KMS-11 (cell line): Measurements from ENCODE around the gene ATP1B3.

Experiments used
- H2AFZ ChIP-seq: fragments of 200-600 bp; sonication (generic); 2 replicates; pipeline ENCODE4 v1.6.1; 2016; ENCODE audit warnings: antibody characterized with exemption, mixed run types, low read depth
- H3K27ac ChIP-seq: fragments of 200-600 bp; sonication (generic); 2 replicates; pipeline ENCODE4 v1.6.1; 2016; ENCODE audit warnings: mild to moderate bottlenecking, mixed run types
- H3K27me3 ChIP-seq: fragments of 200-600 bp; sonication (generic); 2 replicates; pipeline ENCODE4 v1.6.1; 2017; ENCODE audit warnings: mild to moderate bottlenecking, low read depth, mixed run types, moderate library complexity; ENCODE audit not compliant: insufficient read depth
- H3K36me3 ChIP-seq: fragments of 200-600 bp; sonication (generic); 2 replicates; pipeline ENCODE4 v1.6.1; 2017; ENCODE audit warnings: mild to moderate bottlenecking, mixed run types; ENCODE audit not compliant: insufficient read depth
- H3K4me1 ChIP-seq: fragments of 200-600 bp; sonication (generic); 2 replicates; pipeline ENCODE4 v1.6.1; 2016; ENCODE audit warnings: mild to moderate bottlenecking, low read depth, mixed run types; ENCODE audit not compliant: poor library complexity, severe bottlenecking
- H3K4me2 ChIP-seq: fragments of 200-600 bp; sonication (generic); 2 replicates; pipeline ENCODE4 v1.7.0; 2016; ENCODE audit warnings: mild to moderate bottlenecking, mixed run types
- H3K4me3 ChIP-seq: fragments of 200-600 bp; sonication (generic); IDR thresholded peaks from 2 replicates; pipeline ENCODE4 v1.6.1; 2017; ENCODE audit warnings: low read depth, low read length, mixed read lengths; ENCODE audit not compliant: insufficient read depth
- H3K79me2 ChIP-seq: fragments of 200-600 bp; sonication (generic); 2 replicates; pipeline ENCODE4 v1.6.1; 2016; ENCODE audit warnings: low read depth, mixed run types; ENCODE audit not compliant: insufficient read depth
- H3K9ac ChIP-seq: fragments of 200-600 bp; sonication (generic); 2 replicates; pipeline ENCODE4 v1.6.1; 2016; ENCODE audit warnings: mild to moderate bottlenecking, mixed run types
- H4K20me1 ChIP-seq: fragments of 200-600 bp; sonication (generic); 2 replicates; pipeline ENCODE4 v1.6.1; 2016; ENCODE audit warnings: mild to moderate bottlenecking, mixed run types; ENCODE audit not compliant: insufficient read depth
- TF ChIP-seq, protein P1 (sequence below): fragments of 200-600 bp; sonication (generic); conservative IDR thresholded peaks from 2 replicates; pipeline ENCODE4 v1.6.1; 2017; ENCODE audit warnings: low read depth, mild to moderate bottlenecking, antibody characterized with exemption, low read length, moderate library complexity, mixed read lengths

Gene ATP1B3

DNA sequence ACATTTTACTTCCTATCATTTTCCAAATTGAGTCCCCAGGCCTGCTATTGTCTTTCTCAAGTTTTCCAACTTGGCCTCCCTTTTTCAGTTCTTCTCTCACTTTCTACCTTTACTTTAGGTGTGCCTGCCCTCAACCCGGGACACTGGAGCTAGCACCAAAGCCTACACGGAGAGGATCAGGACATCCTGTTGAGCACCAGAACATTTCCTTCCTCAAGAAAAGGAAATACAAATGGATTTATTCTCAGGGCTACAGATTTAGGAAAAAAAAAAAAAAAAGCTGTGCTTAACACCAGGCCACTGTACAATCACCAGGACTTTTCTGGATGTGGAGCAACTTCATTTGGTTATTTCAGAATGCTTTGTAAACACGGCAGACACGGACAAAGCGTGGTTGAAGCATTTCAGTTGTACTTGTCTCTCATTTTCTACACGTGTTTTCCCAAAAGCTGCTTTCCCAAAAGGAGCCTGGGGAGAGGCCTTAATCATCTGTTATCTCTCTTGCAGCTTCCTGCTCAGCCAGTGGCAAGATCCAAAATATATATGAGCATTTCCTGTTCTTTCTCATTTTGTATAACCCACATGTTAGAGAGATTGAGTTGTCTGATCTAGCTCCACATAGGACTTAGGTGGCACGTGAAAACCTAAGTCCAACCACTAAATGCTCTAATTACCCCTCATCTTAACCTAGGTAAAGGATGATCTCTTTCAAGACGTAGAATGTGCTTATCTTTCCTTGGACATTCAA, 15.5 kb upstream of the ATP1B3 start:
- H3K27ac ChIP-seq: no peak overlapping the region
- no peaks in the 10 kb centered on the region for H3K36me3 ChIP-seq
- H3K9ac ChIP-seq: no peak overlapping the region
- TF ChIP-seq, protein P1, sequence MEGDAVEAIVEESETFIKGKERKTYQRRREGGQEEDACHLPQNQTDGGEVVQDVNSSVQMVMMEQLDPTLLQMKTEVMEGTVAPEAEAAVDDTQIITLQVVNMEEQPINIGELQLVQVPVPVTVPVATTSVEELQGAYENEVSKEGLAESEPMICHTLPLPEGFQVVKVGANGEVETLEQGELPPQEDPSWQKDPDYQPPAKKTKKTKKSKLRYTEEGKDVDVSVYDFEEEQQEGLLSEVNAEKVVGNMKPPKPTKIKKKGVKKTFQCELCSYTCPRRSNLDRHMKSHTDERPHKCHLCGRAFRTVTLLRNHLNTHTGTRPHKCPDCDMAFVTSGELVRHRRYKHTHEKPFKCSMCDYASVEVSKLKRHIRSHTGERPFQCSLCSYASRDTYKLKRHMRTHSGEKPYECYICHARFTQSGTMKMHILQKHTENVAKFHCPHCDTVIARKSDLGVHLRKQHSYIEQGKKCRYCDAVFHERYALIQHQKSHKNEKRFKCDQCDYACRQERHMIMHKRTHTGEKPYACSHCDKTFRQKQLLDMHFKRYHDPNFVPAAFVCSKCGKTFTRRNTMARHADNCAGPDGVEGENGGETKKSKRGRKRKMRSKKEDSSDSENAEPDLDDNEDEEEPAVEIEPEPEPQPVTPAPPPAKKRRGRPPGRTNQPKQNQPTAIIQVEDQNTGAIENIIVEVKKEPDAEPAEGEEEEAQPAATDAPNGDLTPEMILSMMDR: no peak
- H3K4me1 ChIP-seq: no peaks in the 10 kb centered on the region
- no peaks in the 10 kb centered on the region for H4K20me1 ChIP-seq
- H3K4me3 ChIP-seq: no peak overlapping the region
- H3K4me2 ChIP-seq: no peak overlapping the region
- no peak overlapping the region for H2AFZ ChIP-seq
- no peaks in the 10 kb centered on the region for H3K27me3 ChIP-seq
- no peaks in the 10 kb centered on the region for H3K79me2 ChIP-seq

DNA sequence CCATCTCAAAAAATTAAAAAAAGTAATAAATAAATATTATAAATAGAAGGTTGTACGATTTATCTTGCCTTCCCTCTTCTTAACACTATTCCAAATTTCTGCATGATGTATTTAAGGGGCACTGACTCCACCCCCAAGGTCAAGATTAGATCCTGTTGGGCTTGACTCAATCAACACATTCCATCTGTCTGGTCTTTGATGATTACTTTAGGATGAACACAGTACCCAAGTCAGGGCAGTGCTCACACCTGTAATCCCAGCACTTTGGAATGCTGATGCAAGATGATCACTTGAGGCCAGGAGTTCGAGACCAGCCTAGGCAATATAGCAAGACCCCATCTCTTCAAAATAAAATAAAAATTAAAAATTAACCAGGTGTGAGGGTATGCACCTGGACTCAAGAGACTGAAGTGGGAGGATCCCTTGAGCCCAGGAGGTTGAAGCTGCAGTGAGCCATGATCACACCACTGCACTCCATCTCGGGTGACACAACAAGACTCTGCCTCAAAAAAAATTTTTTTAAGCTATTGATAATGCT, 14.1 kb upstream of the ATP1B3 start:
- Histone ChIP-seq H3K4me1 (no peaks in the 10 kb centered on the region), H3K4me3 (no peak overlapping the region), H2AFZ (no peak overlapping the region), H4K20me1 (no peaks in the 10 kb centered on the region), H3K4me2 (no peak overlapping the region), H3K79me2 (no peaks in the 10 kb centered on the region), H3K27ac (no peak overlapping the region), H3K36me3 (no peaks in the 10 kb centered on the region), H3K27me3 (no peaks in the 10 kb centered on the region), H3K9ac (no peak overlapping the region)
- TF ChIP-seq, protein P1: no peak

DNA sequence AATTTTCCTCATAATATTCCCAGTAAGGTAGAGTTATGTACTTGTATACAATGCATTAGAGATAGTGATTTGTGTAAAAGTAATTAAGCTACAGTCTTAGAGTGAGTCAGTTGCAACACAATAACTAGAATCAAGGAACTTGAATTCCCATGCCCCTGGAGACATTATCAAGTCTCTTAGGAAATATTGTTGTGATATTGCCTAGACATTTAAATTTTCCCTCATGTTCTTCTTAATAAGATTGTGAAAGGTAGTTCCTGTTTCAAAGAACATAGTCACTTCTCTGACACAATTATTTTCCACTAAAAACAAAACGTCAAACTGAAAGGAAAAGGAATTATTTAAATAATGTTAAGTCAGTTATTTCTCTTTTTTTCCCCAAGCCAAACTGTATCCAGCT, 13.0 kb upstream of the ATP1B3 start:
- H2AFZ ChIP-seq: no peak overlapping the region

DNA sequence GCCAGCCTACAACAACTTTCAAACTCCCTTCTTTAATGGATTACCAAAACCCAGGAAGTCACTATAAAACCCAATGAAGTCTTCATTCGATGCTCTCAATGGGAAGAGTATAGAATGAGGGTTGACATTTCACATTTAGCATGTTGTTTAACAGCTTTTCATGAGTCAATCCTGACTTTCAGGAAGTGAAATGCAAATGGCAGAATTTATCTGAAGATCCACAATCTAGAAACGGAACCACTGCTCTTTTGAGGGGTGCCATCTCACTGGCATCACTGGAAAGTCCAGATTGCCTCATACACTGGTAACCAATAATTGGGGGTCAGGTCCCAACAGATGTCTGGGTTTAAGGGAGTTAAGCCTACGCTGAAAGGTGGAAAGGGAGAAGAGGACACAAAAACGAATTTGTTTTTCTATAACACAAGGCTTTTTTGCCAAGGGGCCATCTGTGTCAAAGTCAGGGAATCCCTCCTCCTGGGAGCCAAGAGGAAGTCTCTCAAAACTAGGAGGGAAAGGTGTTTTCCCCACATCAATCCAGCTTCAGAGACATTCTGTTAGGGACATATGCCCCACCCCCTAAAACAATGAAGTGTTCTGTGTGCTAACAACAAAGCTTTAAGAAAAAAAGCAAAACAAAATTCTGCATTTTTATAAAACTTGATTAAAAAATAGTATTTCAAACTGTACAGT, 12.0 kb upstream of the ATP1B3 start:
- TF ChIP-seq, protein P1: no peak
- Histone ChIP-seq H2AFZ (no peak overlapping the region), H3K4me1 (no peaks in the 10 kb centered on the region), H3K79me2 (no peaks in the 10 kb centered on the region), H3K9ac (no peak overlapping the region), H3K4me2 (no peak overlapping the region), H3K36me3 (no peaks in the 10 kb centered on the region), H3K4me3 (no peak overlapping the region), H4K20me1 (no peaks in the 10 kb centered on the region), H3K27ac (no peak overlapping the region), H3K27me3 (no peaks in the 10 kb centered on the region)

More for the DNA sequence above, 13.0 kb upstream of the ATP1B3 start:
- no peak overlapping the region for H3K4me2 ChIP-seq
- no peak overlapping the region for H3K9ac ChIP-seq
- H4K20me1 ChIP-seq: no peaks in the 10 kb centered on the region
- H3K27me3 ChIP-seq: no peaks in the 10 kb centered on the region
- H3K27ac ChIP-seq: no peak overlapping the region
- TF ChIP-seq, protein P1: no peak
- H3K79me2 ChIP-seq: no peaks in the 10 kb centered on the region
- no peaks in the 10 kb centered on the region for H3K36me3 ChIP-seq
- no peak overlapping the region for H3K4me3 ChIP-seq
- H3K4me1 ChIP-seq: no peaks in the 10 kb centered on the region
